GM21360 (cell line): ENCODE data around the gene SCART1.
"Not testable (repeated sequence)": the region's sequence is repeated elsewhere in the genome, so short reads cannot be mapped to it uniquely, and the experiment has no call there.

ENCODE experiments used
- ATAC-seq: cut with Tn5 transposase; IDR thresholded peaks from one replicate; pipeline ENCODE4 v1.9.1; 2021; ENCODE audit warnings: mild to moderate bottlenecking, moderate library complexity; ENCODE audit not compliant: unreplicated experiment

The SCART1 gene

DNA sequence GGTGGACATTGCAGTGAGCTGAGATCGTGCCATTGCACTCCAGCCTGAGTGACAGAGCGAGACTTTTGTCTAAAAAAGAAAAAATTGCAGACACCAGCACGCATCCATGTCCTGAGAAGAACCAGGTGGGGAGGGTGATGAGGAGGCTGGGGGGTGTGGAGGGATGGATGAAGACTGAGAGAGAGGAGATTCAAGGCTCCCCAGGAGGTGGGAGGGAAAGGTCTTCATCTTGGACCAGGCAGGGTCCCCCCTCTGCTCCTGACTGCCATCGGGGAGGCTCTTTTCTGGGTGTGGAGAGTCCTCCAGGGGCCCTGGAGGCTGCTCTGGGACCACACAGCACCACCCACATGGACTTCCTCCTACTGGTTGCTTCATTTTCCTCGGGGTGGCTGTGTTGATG lies 1.5 kb downstream of the SCART1 start:
- no peak for ATAC-seq

DNA sequence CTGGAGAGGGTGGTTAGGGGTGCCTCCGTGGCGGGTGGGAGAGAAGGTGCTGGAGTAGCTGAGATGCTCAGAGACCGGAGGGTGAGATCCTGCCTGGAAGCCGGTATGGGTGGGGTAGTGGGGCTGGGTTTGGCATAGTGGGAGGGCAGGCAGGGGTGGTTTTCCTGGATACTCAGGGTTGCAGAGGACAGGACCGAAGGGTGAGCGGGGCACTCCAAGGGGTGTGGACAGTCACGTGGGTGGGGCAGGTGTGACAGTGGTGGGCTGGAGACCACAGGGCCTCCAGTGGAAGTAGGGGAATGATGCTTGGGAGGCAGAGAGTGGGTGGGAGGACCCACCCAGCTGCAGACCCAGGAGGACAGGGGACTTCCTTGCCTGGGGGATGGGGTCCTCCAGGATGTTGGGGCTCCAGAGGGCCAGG lies 1.9 kb downstream of the SCART1 start:
- ATAC-seq: no peak

DNA sequence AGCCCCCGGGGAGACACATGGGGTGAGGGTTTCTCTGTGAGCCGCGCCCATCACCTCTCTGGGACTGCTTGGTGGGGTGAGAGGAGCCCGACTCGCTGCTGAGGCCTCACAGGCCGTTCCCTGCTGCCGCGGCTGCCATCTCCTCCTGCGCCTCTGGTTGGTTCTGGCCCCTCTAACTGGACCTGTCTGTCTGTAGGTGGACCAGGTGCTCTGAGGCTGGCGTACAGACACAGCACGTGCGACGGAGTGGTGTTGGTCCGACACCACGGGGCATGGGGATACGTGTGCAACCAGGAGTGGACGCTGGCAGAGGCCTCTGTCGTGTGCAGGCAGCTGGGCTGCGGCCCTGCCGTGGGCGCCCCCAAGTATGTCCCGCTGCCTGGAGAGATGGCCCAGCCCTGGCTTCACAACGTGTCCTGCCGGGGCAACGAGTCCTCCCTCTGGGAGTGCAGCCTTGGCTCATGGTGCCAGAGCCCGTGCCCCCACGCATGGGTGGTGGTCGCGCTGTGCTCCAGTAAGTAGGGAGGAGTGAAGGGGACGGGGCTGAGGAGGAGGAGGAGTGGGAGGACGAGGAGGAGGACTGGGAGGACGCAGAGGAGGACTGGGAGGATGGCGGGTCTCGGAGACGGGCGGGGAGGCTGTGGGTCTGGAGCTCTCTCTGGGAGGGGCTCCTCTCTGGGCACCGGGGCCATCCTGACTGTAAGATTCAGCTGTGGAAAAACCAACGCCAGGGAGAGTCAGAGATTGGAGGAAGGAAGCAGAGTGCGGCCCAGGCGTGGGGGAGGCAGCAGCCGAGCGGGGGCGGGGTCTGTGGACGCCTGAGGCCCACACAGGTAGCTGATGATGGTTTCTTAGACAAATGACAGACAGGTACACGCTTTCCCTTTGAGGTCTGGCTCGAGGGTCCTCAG lies 2.6 kb downstream of the SCART1 start:
- no peak for ATAC-seq

DNA sequence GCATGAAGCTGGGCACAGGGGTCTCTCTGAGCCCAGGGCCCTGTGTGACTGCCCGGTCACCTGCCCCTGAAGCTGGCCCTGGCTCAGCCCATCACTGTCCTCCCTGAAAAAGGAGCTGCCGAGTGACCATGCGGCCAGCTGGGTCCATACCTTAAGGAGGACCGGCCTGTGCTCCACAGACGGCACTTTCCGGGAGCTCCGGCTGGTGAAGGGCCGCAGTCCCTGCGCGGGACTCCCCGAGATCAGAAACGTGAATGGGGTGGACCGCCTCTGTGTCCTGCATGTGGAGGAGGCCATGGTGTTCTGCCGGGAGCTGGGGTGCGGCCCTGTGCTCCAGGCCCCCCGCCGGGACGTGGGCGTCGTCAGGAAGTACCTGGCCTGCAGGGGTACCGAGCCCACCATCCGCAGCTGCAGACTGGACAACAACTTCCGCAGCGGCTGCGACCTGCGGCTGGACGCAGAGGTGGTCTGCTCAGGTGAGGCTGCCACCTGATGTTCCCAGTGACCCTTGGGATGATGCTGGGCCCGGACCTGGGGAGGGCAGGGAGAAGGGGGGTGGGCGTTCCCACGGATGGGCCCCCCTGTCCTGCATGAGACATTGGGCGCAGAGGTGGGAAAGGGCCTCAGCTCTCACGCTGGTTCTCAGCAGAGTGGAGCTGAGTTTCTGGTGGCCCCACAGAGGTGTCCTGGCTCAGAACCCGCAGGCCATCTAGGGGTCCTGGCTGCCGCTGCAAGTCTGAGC lies 3.5 kb downstream of the SCART1 start:
- no peak for ATAC-seq

DNA sequence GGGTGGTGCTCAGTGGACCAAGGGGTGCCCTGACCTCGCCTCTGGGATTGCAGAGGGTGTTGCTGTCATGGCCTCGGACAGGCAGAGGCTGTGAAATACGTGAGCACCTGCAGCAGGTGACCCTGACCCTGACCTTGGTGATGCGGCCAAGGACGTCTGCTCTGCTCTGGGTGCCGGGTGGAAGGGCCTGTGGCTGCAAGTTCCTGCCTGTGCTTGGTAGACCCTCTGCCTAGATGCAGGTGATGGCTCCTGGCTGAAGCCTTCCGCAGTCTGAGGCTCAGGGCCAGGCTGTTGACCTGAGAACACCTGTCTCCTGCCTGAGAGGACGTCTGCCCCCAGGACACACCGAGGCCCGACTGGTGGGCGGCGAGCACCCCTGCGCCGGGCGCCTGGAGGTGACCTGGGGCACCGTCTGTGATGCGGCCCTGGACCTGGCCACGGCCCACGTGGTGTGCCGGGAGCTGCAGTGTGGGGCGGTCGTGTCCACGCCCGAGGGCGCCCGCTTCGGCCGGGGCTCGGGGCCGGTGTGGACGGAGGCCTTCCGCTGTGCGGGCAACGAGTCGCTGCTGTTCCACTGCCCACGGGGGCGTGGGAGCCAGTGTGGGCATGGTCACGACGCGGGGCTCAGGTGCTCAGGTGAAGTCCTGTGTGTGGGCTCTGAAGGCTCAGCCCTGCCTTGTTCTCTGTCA lies 4.4 kb downstream of the SCART1 start:
- ATAC-seq: no peak

DNA sequence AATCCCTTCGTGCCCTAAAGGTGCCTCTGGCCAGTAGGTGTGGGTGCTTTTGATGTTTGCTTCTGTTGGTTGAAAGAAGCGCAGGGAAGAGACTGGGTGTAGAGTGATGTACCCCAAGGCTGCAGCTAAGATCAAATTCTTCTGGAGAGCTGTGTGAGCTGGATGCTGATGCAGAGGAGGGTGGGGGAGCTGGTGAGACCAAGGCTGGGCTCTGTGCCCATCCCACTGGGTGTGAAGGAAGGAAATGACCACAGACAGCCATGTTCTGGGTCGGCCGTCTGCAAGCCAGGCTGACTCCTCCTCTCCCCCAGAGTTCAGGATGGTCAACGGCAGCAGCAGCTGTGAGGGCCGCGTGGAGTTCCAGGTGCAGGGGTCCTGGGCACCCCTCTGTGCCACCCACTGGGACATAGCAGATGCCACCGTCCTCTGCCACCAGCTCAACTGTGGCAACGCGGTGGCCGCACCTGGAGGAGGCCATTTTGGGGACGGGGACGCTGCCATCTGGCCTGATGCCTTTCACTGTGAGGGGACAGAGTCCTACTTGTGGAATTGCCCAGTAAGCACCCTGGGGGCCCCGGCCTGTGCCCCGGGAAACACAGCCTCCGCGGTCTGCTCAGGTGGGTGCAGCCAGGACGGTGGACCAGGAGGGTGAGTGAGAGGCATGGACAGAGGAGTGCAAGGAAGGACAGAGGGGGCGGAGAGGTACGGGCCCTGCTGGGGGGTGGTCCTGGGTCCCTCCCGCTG lies 5.1 kb downstream of the SCART1 start:
- no peak for ATAC-seq

DNA sequence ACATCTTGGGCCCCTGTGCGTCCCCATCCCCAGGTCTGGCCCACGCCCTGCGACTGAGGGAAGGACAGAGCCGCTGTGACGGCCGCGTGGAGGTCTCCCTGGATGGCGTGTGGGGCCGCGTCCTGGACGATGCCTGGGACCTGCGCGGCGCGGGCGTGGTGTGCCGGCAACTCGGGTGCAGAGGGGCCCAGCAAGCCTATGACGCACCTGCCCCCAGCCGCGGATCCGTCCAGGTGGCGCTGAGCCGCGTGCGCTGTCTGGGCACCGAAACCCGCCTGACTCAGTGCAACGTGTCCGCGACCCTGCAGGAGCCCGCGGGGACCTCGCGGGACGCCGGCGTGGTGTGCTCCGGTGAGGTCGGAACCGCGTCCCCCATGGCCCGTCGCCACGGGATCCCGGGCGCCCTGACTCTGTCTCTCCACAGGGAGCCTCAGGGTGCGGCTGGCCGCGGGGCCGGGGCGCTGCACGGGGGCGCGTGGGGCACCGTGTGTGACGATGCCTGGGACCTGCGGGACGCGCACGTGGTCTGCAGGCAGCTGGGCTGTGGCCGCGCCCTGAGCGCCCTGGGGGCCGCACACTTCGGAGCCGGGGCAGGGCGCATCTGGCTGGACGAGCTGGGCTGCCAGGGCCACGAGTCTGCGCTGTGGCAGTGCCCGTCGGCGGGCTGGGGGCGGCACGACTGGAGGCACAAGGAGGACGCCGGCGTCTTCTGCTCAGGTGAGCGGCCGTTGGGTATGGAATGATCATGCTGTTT lies 5.9 kb downstream of the SCART1 start:
- ATAC-seq: no peak

DNA sequence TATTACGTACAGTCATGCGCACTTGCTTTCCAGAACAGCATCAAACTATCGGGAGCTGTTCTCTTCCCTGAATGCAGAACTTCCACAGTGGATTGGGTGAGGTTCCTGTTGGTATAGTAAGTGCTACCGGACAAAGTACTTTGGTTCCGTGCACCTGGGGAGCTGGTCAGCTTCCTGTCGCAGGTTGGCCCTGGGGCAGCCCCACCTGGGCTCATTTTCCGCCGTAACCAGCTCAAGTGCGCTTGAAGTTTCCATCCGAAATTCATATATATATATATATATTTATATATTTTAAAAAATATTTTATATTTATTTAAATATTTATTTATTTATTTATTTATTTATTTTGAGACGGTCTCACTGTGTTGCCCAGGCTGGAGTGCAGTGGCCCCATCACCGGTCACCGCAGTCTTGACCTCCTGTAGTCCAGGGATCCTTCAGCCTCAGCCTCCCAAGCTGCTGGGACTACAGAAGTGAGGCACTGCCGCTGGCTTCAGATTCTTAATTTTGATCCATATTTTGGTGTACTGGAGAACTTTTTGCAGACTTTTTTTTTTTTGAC lies 6.5 kb downstream of the SCART1 start:
- no peak for ATAC-seq

DNA sequence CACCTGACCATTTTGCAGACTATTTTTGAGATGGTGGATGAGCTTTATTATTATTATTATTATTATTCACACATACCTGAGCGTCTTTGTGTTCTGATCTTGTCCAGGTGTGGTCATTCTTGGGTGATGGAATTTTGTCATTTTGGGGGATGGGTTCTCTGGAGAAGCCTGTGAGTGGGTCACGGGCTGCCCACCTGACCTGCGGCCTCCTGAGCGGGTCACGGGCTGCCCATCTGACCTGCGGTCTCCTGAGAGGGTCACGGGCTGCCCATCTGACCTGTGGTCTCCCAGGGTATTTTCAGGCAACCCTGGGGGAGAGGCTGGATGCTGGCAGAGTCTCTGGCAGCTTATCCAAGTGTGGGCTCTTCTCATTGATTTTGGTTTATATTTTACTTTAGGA lies 7.3 kb downstream of the SCART1 start:
- ATAC-seq: no peak

DNA sequence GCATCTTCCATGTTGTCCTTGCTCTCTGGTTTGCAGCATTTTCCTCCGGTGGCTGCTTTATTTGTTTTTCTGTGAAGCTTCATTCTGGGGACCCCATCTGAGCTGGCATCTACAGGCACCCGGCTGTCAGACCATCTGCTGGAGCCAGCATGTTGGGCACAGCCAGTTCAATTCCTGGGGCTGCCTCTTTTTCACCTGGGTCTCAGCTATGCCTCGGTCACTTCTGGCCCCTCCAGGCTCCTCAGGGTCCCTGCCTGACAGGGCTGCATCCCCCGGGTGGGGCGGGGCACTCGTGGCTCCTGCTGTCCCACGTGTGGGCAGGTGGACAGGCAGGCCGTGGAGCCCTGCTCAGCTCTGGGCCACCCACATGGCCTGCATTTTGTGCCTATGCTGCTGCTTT lies 8.1 kb downstream of the SCART1 start:
- ATAC-seq: no peak

DNA sequence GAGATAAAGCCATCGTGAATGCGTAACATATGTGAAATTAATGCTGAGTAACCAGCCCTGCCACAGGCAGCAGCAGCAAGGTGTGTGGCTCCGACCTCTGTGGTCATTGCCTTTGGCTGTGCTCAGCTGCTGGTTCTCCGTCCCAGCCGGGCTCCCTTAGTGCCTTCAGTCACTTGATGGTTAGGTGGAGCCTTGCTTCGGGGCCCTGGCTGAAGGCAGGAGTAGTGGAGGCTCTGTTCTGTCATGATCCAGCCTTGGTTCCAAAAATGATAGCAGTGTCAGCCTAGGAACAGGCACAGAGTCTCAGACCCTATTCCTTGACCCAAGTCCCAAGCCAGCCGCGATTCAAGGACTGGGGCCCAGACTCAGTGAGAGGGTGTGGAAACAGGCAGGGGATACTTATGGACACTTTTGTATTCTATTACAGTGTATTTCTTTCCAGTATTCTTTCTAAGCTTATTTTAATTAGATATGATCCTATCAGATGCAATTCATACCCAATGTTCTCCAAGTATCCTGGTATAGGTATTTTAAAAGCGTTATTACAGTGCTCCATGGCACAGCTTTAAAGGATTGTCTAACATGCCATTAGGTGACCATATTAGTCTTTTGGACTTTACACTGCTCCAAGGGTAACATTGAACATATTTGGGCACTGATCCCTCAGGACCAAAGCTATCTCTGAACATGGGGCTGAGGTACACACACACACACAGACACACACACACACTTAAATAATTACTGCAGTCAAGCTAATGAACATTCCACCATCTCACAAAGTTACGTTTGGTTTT lies 9.0 kb downstream of the SCART1 start:
- ATAC-seq: no peak

DNA sequence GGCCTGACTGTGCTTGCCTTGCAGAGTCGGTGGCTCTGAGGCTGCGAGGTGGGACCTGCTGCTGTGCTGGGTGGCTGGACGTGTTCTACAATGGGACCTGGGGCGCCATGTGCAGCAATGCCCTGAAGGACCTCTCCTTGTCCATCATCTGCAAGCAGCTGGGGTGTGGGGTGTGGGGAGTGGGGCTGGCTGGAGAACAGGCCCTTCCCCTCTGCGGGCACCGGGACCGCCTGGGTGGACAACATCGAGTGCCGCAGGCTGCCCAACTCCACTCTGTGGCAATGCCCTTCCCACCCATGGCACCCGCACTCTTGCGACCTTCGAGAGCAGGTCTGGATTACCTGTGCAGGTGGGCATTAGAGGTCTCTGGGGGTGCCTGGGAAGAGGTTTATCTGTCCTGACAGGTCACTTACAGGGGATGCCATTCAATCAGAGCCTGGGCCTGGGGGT lies 10.9 kb downstream of the SCART1 start:
- no peak for ATAC-seq

DNA sequence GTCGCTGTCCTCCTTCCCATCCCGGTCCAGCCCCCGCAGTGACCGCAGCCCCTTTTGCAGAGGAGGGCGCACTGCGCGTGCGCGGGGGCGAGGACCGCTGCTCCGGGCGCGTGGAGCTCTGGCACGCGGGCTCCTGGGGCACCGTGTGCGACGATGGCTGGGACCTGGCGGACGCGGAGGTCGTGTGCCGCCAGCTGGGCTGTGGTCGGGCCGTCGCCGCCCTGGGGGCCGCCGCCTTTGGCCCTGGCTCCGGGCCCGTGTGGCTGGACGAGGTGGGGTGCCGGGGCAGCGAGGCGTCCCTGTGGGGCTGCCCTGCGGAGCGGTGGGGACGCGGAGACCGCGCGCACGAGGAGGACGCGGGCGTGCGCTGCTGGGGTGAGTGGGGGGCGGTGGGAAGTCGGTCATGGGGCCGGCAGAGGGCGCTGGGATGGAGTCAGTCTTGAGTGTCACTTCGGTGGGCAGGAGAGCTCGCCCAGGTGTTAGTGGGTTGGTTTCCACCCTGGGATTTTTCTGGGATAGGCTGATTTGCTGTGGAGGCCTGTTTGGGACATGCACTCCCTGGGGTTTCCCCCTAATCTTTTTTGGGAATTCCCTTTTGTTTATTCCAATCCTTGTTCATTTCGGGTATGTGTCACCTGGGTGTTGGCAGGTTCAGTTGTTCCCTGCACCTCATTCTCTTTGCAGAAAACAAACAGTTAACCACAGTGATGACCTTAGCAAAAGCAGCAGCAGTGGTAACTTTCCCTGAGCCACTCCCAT lies 11.6 kb downstream of the SCART1 start:
- no peak for ATAC-seq

DNA sequence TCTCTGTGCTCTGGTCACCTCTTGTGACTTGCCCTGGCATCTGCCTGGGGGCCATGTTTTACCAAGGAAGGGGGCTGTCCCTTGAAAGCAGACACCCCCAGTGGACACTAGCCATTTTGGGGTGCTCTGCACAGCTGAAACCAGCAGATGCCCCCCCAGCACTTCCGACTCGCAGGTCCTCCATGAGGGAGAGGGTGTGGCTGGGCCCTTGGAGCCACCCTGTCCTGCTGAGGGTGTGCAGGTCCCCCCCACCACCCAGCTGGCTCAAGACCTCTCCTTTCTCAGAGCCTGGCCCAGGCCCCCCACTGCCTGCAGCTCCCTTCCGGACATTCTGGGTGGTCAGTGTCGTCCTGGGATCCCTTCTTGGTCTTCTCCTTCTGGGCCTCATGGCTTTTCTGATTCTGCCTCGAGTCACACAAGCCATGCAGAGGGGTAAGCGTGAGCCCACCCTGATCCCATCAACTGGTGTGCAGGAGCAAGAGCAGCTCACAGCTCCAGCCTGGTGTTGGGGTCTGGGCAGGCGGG lies 12.3 kb downstream of the SCART1 start:
- ATAC-seq: no peak

DNA sequence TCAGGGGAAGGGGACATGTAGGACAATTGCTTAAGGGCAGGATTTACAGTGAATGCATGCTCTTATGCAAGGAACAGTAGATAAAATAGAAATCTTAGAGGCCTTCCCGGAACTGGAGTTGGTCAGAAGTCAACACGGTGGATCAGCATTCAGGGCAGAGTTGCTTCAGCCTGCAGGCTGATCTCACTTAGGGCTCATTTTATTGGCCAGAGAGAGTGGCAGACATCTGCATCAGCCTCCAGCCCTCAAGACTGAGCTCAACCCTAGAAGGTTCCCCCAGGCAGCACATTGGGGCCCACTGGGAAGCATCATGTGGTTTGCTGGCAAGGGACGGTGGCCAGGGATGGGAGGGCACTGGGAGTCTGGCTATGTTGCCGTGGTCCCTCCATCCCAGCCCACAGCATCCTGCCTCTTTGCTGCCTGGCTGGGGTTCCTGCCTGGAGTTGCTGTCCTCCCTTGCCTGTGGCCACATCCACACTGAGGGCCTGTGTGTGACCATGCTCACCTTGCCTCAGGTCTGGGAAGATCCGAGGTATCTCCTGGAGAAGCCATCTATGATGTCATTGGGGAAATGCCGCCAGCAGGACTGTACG lies 13.0 kb downstream of the SCART1 start:
- ATAC-seq: no peak

DNA sequence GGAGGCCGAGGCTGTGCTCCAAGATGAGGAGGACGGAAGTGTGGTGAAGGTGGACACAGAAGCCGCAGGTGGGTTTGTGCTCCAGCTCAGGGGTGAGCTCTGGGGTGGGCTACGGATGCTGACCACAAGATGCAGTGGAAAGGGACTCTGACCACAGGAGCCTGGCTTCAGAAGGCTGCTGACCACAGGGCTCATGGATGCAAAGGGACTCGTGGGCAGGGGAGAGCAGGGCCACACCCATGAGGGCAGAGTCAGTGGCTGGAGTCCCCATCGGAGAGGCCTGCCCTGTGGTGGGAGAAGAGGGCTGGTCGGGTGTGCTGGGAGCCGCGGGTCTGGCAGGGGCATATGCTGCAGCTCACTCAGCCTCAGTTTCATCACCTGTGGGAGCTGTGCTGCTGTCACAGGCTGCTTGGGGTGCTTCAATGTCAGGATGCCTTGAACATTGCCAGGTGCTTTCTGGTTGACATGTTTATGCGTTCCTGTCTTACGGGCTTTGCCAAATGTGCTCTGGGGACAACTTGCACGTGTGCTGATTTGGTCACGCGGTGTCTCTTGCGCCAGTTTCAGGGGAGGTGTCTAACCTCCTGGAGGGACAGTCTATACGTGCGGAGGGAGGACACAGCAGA lies 13.7 kb downstream of the SCART1 start:
- ATAC-seq: no peak

DNA sequence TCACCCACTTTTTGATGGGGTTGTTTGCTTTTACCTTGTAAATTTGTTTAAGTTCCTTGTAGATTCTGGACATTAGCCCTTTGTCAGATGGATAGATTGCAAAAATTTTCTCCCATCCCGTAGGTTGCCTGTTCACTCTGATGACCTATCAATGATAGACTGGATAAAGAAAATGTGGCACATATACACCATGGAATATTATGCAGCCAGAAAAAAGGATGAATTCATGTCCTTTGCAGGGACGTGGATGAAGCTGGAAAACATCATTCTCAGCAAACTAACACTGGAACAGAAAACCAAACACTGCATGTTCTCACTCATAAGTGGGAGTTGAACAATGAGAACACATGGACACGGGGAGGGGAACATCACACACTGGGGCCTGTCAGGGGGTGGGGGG lies 15.5 kb downstream of the SCART1 start:
- not testable (repeated sequence) for ATAC-seq
